Measurements from ENCODE around the gene KIF17. TPM values are rescaled to one million over a fixed set of nuclear protein-coding genes. Genes with fewer than 3 reads are reported as not detected.

The KIF17 gene
- total RNA-seq, 1 donor from 2014 or later = not detected

- Mint-ChIP-seq H3K27me3 (peaks cover 7% of the 10 kb centered on the region), H3K4me1 (peaks cover 7% of the 10 kb centered on the region), H3K9me3 (no peaks in the 10 kb centered on the region), H3K27ac (no peak overlapping the region), H3K4me3 (no peak overlapping the region), H3K36me3 (ENCODE audit: low read depth) (no peaks in the 10 kb centered on the region)
- no peak for DNase-seq
- intact Hi-C loops (cut with micrococcal nuclease) = no loop called here
Measured at GRCh38 chr1:20698195-20698910, 19.5 kb downstream of the KIF17 start.

DNA sequence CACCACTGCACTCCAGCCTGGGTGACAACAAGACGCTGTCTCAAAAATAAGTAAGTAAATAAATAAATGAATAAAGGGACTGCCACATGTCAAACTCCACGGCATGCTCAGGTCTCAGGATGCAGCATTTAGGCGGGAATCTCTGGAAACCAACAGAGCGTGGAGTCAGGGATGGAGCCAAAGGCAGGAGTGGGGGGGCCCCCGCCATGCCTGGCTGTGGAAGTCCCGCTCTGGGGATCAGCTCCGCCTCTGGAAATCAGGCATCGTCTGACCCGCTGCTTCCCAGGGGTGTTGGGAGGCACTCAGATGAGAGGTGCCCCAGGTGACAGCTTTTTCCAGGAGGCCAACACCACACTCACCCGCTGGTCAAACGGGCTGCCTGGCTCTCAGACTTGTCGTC lies 20.2 kb downstream of the KIF17 start:
- H3K27me3 Mint-ChIP-seq = peaks cover 7% of the 10 kb centered on the region
- DNase-seq = no peak
- H3K36me3 Mint-ChIP-seq (ENCODE audit: low read depth) = no peaks in the 10 kb centered on the region
- intact Hi-C loops (cut with micrococcal nuclease) = loop anchor here (2.0 kb wide), 1 partner anchor 35 kb away; the partner anchor contains the start of gene SH2D5
- no peaks in the 10 kb centered on the region for H3K9me3 Mint-ChIP-seq
- H3K4me1 Mint-ChIP-seq = peaks cover 7% of the 10 kb centered on the region
- no peak overlapping the region for H3K4me3 Mint-ChIP-seq
- H3K27ac Mint-ChIP-seq = no peak overlapping the region

- Mint-ChIP-seq H3K27me3 (peaks cover 7% of the 10 kb centered on the region), H3K4me1 (peaks cover 7% of the 10 kb centered on the region), H3K36me3 (ENCODE audit: low read depth) (no peaks in the 10 kb centered on the region), H3K9me3 (no peaks in the 10 kb centered on the region), H3K27ac (peak overlapping the region; percentile 34), H3K4me3 (peak overlapping the region; percentile 89)
- intact Hi-C loops (cut with micrococcal nuclease) = loop anchor here (1.0 to 2.0 kb wide), 2 partner anchors 36 to 499 kb away; partner anchors contain the start of gene SH2D5
- DNase-seq = peak; percentile 90
Measured at GRCh38 chr1:20696397-20697333, 21.1 kb downstream of the KIF17 start.

- intact Hi-C loops (cut with micrococcal nuclease) = no loop called here
- DNase-seq = no peak
- Mint-ChIP-seq H3K4me3 (no peak overlapping the region), H3K36me3 (ENCODE audit: low read depth) (no peaks in the 10 kb centered on the region), H3K27me3 (peaks cover 7% of the 10 kb centered on the region), H3K27ac (peak overlapping the region; percentile 32), H3K9me3 (no peaks in the 10 kb centered on the region), H3K4me1 (peaks cover 7% of the 10 kb centered on the region)
Measured at GRCh38 chr1:20695515-20695914, 22.3 kb downstream of the KIF17 start.

DNA sequence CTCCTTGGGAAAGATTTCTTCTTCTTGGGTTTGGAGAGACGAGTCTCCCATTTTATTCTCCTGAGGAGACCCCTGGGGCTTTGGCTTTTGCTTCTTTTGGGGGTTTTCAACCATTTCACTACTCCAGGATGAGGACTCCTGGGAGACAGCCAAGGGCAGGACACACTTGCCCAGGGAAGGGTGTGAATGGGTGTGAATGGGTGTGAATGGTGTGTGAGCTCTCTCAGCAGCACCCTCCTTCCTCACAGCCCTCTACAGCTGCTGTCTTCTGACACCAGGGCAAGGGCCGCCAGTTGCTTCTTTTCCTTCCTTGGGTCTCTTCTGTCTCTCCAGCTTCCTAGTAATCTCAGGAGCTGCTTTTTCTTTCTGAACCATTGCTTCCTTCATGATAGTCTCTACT lies 24.2 kb downstream of the KIF17 start:
- Mint-ChIP-seq H3K27me3 (peaks cover 10% of the 10 kb centered on the region), H3K4me3 (no peak overlapping the region), H3K4me1 (peaks cover 7% of the 10 kb centered on the region), H3K27ac (no peak overlapping the region), H3K36me3 (ENCODE audit: low read depth) (no peaks in the 10 kb centered on the region), H3K9me3 (no peaks in the 10 kb centered on the region)
- intact Hi-C loops (cut with micrococcal nuclease) = no loop called here
- DNase-seq = no peak

GRCh38 chr1:20691872-20692271 lies 25.9 kb downstream of the KIF17 start:
- intact Hi-C loops (cut with micrococcal nuclease) = no loop called here

GRCh38 chr1:20689645-20690056 lies 28.2 kb downstream of the KIF17 start:
- Mint-ChIP-seq H3K4me1 (no peaks in the 10 kb centered on the region), H3K9me3 (no peaks in the 10 kb centered on the region), H3K27me3 (peaks cover 18% of the 10 kb centered on the region), H3K36me3 (ENCODE audit: low read depth) (no peaks in the 10 kb centered on the region), H3K27ac (no peak overlapping the region), H3K4me3 (no peak overlapping the region)
- intact Hi-C loops (cut with micrococcal nuclease) = no loop called here
- no peak for DNase-seq

More at GRCh38 chr1:20691872-20692271, 25.9 kb downstream of the KIF17 start:
- Mint-ChIP-seq H3K36me3 (ENCODE audit: low read depth) (no peaks in the 10 kb centered on the region), H3K9me3 (no peaks in the 10 kb centered on the region), H3K4me1 (peaks cover 6% of the 10 kb centered on the region), H3K27ac (no peak overlapping the region), H3K4me3 (no peak overlapping the region), H3K27me3 (peaks cover 14% of the 10 kb centered on the region)
- no peak for DNase-seq

DNA sequence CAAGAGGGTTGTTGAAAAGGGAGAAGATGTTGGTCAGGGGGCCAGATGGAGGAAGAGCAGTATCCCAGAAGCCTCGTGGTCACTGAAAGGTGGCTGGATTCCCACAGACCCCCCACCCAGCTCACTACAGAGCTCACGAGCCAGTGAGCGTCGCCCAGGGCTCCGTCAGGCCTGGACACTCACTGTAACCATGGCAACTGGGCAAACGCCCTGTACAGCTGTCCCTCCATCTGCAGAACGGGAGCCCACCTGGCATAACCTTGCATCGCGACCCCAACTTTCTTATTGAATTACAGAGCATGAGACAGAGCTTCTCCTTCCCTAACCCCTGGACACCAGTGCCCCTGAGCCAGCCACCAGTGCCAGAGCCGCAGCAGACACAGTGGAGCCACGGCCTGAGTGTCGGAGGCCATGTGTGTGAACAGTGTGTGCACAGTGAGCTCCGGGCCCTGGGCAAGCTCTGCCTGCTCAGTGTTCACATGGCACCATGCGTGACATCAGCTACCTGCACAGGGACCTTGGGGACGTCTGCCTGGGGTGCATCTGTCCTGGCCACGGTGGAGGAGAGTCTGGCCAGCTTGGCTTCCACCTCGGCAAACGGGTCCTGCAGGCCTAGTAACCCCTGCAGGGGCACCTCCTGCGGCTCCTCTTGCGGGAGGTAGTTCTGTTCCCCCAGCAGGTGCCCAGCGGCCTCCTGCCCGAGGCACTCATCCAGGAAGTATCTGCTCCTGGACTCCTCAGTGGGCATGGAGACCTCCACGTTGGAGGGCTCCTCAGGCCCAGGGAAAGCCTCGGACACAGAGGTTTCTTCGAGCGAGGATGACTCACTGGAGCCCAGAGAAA lies 30.7 kb downstream of the KIF17 start:
- no peak overlapping the region for H3K4me3 Mint-ChIP-seq
- intact Hi-C loops (cut with micrococcal nuclease) = no loop called here
- DNase-seq = no peak
- no peaks in the 10 kb centered on the region for H3K9me3 Mint-ChIP-seq
- H3K27ac Mint-ChIP-seq = no peak overlapping the region
- H3K4me1 Mint-ChIP-seq = peaks cover 2% of the 10 kb centered on the region
- H3K36me3 Mint-ChIP-seq (ENCODE audit: low read depth) = no peaks in the 10 kb centered on the region
- peaks cover 28% of the 10 kb centered on the region for H3K27me3 Mint-ChIP-seq

DNA sequence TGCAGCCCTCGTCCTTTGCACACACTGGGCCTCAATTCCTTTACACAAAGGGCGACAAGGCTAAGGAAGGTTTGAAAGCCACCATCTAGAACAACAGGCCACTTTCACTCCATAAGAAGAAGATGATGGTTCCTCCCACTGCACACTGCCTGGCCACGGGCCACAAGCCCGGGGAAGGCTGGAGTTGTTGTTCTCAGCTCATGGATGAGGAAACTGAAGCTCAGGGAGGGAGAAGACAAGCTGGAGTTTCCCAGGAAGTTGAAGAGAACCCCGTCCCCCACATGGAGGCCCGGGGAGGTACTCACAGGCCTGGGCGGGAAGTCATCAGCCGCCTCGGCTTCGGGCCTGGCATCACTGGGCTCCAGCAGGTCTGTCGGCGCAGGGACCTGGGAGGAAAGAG lies 32.1 kb downstream of the KIF17 start:
- Mint-ChIP-seq H3K27ac (no peak overlapping the region), H3K4me1 (peaks cover 2% of the 10 kb centered on the region), H3K36me3 (ENCODE audit: low read depth) (no peaks in the 10 kb centered on the region), H3K9me3 (no peaks in the 10 kb centered on the region), H3K27me3 (peaks cover 34% of the 10 kb centered on the region), H3K4me3 (no peak overlapping the region)
- intact Hi-C loops (cut with micrococcal nuclease) = no loop called here
- DNase-seq = no peak

- Mint-ChIP-seq H3K9me3 (no peaks in the 10 kb centered on the region), H3K27ac (no peak overlapping the region), H3K4me3 (no peak overlapping the region), H3K36me3 (ENCODE audit: low read depth) (no peaks in the 10 kb centered on the region), H3K4me1 (peaks cover 2% of the 10 kb centered on the region), H3K27me3 (peaks cover 38% of the 10 kb centered on the region)
- DNase-seq = no peak
- intact Hi-C loops (cut with micrococcal nuclease) = no loop called here
Measured at GRCh38 chr1:20685099-20685662, 32.6 kb downstream of the KIF17 start.

DNA sequence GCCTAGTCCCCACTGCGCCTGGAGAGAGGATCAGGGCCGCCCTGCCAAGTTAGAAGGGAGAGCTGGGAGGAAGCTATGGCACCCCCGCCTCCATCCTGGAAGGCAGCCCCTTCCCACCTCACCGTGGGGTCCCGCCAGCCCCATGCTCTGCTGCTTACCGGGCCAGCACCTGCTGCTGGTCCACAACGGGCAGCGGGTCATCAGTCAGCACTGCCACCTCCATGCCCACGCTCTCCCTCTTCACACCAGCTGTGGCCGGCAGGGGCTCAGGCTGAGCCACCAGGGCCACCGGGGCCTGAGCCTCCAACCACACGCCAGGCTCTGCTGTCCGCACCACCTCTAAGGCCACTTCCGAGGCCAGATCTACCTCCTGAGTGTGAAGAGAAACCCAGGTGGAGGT lies 33.2 kb downstream of the KIF17 start:
- Mint-ChIP-seq H3K27ac (no peak overlapping the region), H3K4me1 (peaks cover 2% of the 10 kb centered on the region), H3K36me3 (ENCODE audit: low read depth) (no peaks in the 10 kb centered on the region), H3K4me3 (no peak overlapping the region), H3K27me3 (peaks cover 42% of the 10 kb centered on the region), H3K9me3 (no peaks in the 10 kb centered on the region)
- intact Hi-C loops (cut with micrococcal nuclease) = no loop called here
- DNase-seq = no peak

GRCh38 chr1:20684050-20684620 lies 33.7 kb downstream of the KIF17 start:
- no peaks in the 10 kb centered on the region for H3K36me3 Mint-ChIP-seq (ENCODE audit: low read depth)
- intact Hi-C loops (cut with micrococcal nuclease) = no loop called here
- peaks cover 46% of the 10 kb centered on the region for H3K27me3 Mint-ChIP-seq
- no peaks in the 10 kb centered on the region for H3K9me3 Mint-ChIP-seq
- DNase-seq = no peak
- no peak overlapping the region for H3K4me3 Mint-ChIP-seq
- no peak overlapping the region for H3K27ac Mint-ChIP-seq
- H3K4me1 Mint-ChIP-seq = peaks cover 2% of the 10 kb centered on the region

- Mint-ChIP-seq H3K27ac (no peak overlapping the region), H3K4me3 (no peak overlapping the region), H3K9me3 (no peaks in the 10 kb centered on the region), H3K4me1 (peaks cover 5% of the 10 kb centered on the region), H3K36me3 (ENCODE audit: low read depth) (no peaks in the 10 kb centered on the region), H3K27me3 (peaks cover 44% of the 10 kb centered on the region)
- intact Hi-C loops (cut with micrococcal nuclease) = no loop called here
- DNase-seq = no peak
Measured at GRCh38 chr1:20683614-20684013, 34.2 kb downstream of the KIF17 start.
